HepG2 (cell line): Measurements from ENCODE around the gene NENF. TPM values are rescaled to one million over a fixed set of nuclear protein-coding genes. Genes with fewer than 3 reads are reported as not detected.

Experiments
- ATAC-seq: fragments of 200-7000 bp; cut with Tn5 transposase; 3 replicates; pipeline ENCODE4 v1.9.1; 2020; ENCODE audit warnings: mild to moderate bottlenecking, moderate library complexity
- BruUV-seq: library from RNA; stranded (reverse); fragments of 400-500 nt; replicated peaks from 2 replicates; lab custom pipeline; 2021; lab: Mats Ljungman, UMichigan
- CTCF ChIA-PET: fragments of 300-600 bp; formaldehyde crosslinking; extraction: SDS; loops from one replicate; lab custom pipeline; 2021; ENCODE audit warnings: low total read pairs, inconsistent platforms, low intra/inter-chr PET ratio; lab: Yijun Ruan, JAX
- POLR2A ChIA-PET: fragments of 350-600 bp; sonication (Branson Sonifier 250); formaldehyde crosslinking; loops from one replicate; lab custom pipeline; 2020; ENCODE audit warnings: antibody characterized with exemption, inconsistent platforms; lab: Yijun Ruan, JAX
- DNase-seq: peaks from one replicate; pipeline ENCODE4 v3.0.0-alpha.2; 2015; ENCODE audit warnings: low spot score
- FAIRE-seq: peaks from 3 replicates; lab custom pipeline; 2011; peaks lifted over from hg19 to GRCh38; lab: Jason Lieb, UNC
- H2AFZ ChIP-seq: one replicate; pipeline ENCODE4 v1.6.1; 2011; ENCODE audit warnings: low read length, inconsistent platforms
- H3K27ac ChIP-seq: fragments of 300-600 bp; 3 replicates; pipeline ENCODE4 v1.8.0; 2011; ENCODE audit warnings: mixed run types, mild to moderate bottlenecking, mixed read lengths, low read length, inconsistent platforms; ENCODE audit not compliant: insufficient read depth; ENCODE audit errors: extremely low read length
- H3K27me3 ChIP-seq, 2 experiments: fragments of 200-600 bp in 1 of 2; 2 replicates in 1 of 2; 3 replicates in 1 of 2; pipeline versions ENCODE4 v1.6.0 to v1.8.0; 2011; ENCODE audit warnings: low read length in 2 of 2, mild to moderate bottlenecking in 2 of 2, moderate library complexity in 2 of 2, inconsistent platforms in 1 of 2; ENCODE audit not compliant: insufficient read depth in 2 of 2, control insufficient read depth in 1 of 2
- H3K36me3 ChIP-seq, 2 experiments: fragments of 200-600 bp in 1 of 2; replicated peaks in 1 of 2; 2 replicates in 1 of 2; 3 replicates in 1 of 2; pipeline versions ENCODE4 v1.5.1 to v1.8.0; 2011; ENCODE audit warnings: low read length in 2 of 2, inconsistent platforms in 1 of 2; ENCODE audit not compliant: insufficient read depth in 2 of 2, control insufficient read depth in 1 of 2
- H3K4me1 ChIP-seq: 2 replicates; pipeline ENCODE4 v1.5.1; 2012; ENCODE audit warnings: low read length, inconsistent platforms; ENCODE audit not compliant: insufficient read depth
- H3K4me2 ChIP-seq: 2 replicates; pipeline ENCODE4 v1.6.0; 2011; ENCODE audit warnings: low read depth, low read length, inconsistent platforms
- H3K4me3 ChIP-seq, 3 experiments: fragments of 200-600 bp in 1 of 3; sonication (generic), shearing (Covaris generic) in 1 of 3; replicated peaks in 1 of 3; 2 replicates each; pipeline ENCODE4 v1.5.1; 2011 to 2016; ENCODE audit warnings: low read length in 3 of 3, inconsistent platforms in 2 of 3, low read depth in 2 of 3, mild to moderate bottlenecking in 2 of 3, control low read depth in 1 of 3, mixed read lengths in 1 of 3; ENCODE audit not compliant: insufficient read depth in 1 of 3
- H3K79me2 ChIP-seq: one replicate; pipeline ENCODE4 v1.6.1; 2011; ENCODE audit warnings: low read length, inconsistent platforms; ENCODE audit not compliant: insufficient read depth
- H3K9ac ChIP-seq: 2 replicates; pipeline ENCODE4 v1.6.0; 2011; ENCODE audit warnings: mild to moderate bottlenecking, low read depth, low read length, inconsistent platforms; ENCODE audit not compliant: insufficient read depth
- H3K9me3 ChIP-seq: 2 replicates; pipeline ENCODE4 v1.5.1; 2012; ENCODE audit warnings: mild to moderate bottlenecking, low read length
- H4K20me1 ChIP-seq: 2 replicates; pipeline ENCODE4 v1.6.0; 2011; ENCODE audit warnings: inconsistent platforms, mild to moderate bottlenecking, low read length, moderate library complexity; ENCODE audit not compliant: insufficient read depth
- ATM ChIP-seq: fragments of 450-650 bp; IDR thresholded peaks from 2 replicates; pipeline ENCODE4 v1.7.1; 2017; ENCODE audit warnings: mild to moderate bottlenecking, borderline replicate concordance
- KDM1A ChIP-seq: IDR thresholded peaks from 2 replicates; pipeline ENCODE4 v1.6.1; 2016; ENCODE audit warnings: missing compliant biosample characterization
- RBM39 ChIP-seq: fragments of 200-400 bp; formaldehyde crosslinking; IDR thresholded peaks from one replicate; pipeline ENCODE4 v1.6.1; 2018; ENCODE audit warnings: antibody characterized with exemption, mild to moderate bottlenecking, low read depth, low read length; ENCODE audit not compliant: poor library complexity, severe bottlenecking
- SP2 ChIP-seq: sonication (generic); formaldehyde crosslinking; IDR thresholded peaks from 2 replicates; pipeline ENCODE4 v1.5.1; 2020; ENCODE audit warnings: mild to moderate bottlenecking, missing genetic modification reagents
- WGBS: methylation state at CpG from one replicate; pipeline ENCODE4 v1.1.6; 2017; ENCODE audit warnings: low lambda C conversion rate; 5-methylcytosine and 5-hydroxymethylcytosine counted together
- in situ Hi-C: cut with HindIII; loops from 2 replicates; pipeline ENCODE4 v1.10.0; 2017; ENCODE audit warnings: low pct_unique_long_range_greater_than_20kb; ENCODE audit not compliant: extremely low pct_ligation_motif_present
- intact Hi-C: fragments of 100-400 bp; cut with micrococcal nuclease; formaldehyde crosslinking; loops from one replicate; pipeline ENCODE4 v1.10.0; 2022; ENCODE audit not compliant: unreplicated experiment
- polyA plus RNA-seq, 8 experiments: library from polyadenylated mRNA; depleted of rRNA in 3 of 8; stranded (reverse) in 7 of 8; unstranded in 1 of 8; fragments of >200 nt; fragmentation: Illumina TruSeq in 4 of 8; extraction: Trizol in 4 of 8; gene quantifications; 2 replicates each; pipeline versions ENCODE4 v1.2.1 to v1.2.3, GENCODE V29; 2011 to 2016; ENCODE audit warnings: low read depth in 4 of 8, missing spikeins in 1 of 8, mixed read lengths in 1 of 8; ENCODE audit not compliant: insufficient read depth in 1 of 8
- total RNA-seq, 5 experiments: library from RNA; depleted of rRNA; stranded (reverse); fragments of >200 nt; fragmentation: Illumina TruSeq; extraction: Trizol; gene quantifications; 2 replicates each; pipeline ENCODE4 v1.2.3, GENCODE V29; 2016; ENCODE audit warnings: low read depth in 1 of 5
- TF ChIP-seq, protein P1 (sequence below): sonication (generic); formaldehyde crosslinking; IDR thresholded peaks from 2 replicates; pipeline ENCODE4 v1.9.0; 2021; ENCODE audit warnings: missing genetic modification reagents, mild to moderate bottlenecking, borderline replicate concordance
- TF ChIP-seq, protein P2 (sequence below): sonication (generic); formaldehyde crosslinking; IDR thresholded peaks from 2 replicates; pipeline ENCODE4 v1.4.0; 2020; ENCODE audit warnings: mild to moderate bottlenecking, low read depth, missing genetic modification reagents
- TF ChIP-seq, protein P3 (sequence below): sonication (generic); formaldehyde crosslinking; IDR thresholded peaks from 2 replicates; pipeline ENCODE4 v1.4.0; 2020; ENCODE audit warnings: missing genetic modification reagents

Gene NENF
- total and polyA plus RNA-seq, 2 of the 13 experiments (the other 11 are each of a cell fraction or from before 2014, with no cell fraction given) = 31.7 to 40.4 TPM

DNA sequence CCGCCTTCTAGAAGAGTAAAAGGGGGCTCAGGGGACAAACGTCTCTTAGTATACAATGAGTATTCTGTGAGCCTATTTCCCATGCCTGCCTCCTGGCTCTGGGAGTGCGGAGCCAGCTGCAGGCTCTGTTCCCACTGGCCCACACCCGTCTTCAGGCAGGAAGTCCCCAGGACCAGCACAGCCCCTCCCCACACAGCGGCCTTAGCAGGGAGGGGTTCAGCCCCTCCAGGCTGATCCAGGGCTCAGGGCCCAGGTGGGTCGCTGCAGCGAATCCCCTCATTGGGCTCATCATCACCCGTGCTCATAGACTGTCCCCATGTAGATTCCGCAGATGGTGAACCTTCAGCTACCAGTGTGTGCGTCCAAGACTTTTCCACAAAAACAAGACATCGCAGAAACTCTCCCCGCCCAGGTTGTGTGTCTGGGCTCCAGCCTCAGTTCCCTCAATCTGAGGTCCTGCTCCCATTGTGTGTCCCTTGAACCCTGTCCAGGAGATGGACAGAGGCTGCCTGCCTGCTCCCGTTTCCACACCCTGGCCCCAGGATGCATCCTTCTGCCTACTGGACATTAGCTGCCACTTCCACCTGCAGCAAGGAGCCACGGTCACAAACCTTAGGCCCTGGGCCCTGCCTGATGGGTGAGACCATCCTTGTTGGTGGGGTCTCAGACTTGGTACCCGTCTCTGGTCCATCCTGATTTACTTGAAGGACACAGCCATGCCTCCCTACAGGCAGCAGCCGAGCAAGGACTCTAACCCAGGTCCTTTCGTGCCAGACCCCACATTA, 39.4 kb downstream of the NENF start:
- Histone ChIP-seq H3K36me3 (no peaks in the 10 kb centered on the region), H2AFZ (no peak overlapping the region), H3K4me1 (peaks cover 9% of the 10 kb centered on the region; the same call in 1 of the 2 replicates), H3K27me3 (peaks cover 0 to 3% of the 10 kb centered on the region in 2 experiments; a peak in 3 of 5 replicates)
- POLR2A ChIA-PET = no interaction called here
- TF ChIP-seq, protein P1, sequence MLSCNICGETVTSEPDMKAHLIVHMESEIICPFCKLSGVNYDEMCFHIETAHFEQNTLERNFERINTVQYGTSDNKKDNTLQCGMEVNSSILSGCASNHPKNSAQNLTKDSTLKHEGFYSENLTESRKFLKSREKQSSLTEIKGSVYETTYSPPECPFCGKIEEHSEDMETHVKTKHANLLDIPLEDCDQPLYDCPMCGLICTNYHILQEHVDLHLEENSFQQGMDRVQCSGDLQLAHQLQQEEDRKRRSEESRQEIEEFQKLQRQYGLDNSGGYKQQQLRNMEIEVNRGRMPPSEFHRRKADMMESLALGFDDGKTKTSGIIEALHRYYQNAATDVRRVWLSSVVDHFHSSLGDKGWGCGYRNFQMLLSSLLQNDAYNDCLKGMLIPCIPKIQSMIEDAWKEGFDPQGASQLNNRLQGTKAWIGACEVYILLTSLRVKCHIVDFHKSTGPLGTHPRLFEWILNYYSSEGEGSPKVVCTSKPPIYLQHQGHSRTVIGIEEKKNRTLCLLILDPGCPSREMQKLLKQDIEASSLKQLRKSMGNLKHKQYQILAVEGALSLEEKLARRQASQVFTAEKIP (CRISPR knock-in tag) = no peak
- TF ChIP-seq, protein P2, sequence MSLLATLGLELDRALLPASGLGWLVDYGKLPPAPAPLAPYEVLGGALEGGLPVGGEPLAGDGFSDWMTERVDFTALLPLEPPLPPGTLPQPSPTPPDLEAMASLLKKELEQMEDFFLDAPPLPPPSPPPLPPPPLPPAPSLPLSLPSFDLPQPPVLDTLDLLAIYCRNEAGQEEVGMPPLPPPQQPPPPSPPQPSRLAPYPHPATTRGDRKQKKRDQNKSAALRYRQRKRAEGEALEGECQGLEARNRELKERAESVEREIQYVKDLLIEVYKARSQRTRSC (CRISPR knock-in tag) = no peak
- TF ChIP-seq, protein P3, sequence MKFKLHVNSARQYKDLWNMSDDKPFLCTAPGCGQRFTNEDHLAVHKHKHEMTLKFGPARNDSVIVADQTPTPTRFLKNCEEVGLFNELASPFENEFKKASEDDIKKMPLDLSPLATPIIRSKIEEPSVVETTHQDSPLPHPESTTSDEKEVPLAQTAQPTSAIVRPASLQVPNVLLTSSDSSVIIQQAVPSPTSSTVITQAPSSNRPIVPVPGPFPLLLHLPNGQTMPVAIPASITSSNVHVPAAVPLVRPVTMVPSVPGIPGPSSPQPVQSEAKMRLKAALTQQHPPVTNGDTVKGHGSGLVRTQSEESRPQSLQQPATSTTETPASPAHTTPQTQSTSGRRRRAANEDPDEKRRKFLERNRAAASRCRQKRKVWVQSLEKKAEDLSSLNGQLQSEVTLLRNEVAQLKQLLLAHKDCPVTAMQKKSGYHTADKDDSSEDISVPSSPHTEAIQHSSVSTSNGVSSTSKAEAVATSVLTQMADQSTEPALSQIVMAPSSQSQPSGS (CRISPR knock-in tag) = no peak
- TF ChIP-seq KDM1A (CRISPR knock-in tag) = no peak
- TF ChIP-seq SP2 (CRISPR knock-in tag) = no peak
- TF ChIP-seq ATM = no peak
- TF ChIP-seq RBM39 = no peak
- TF ChIP-seq, all 625 proteins: peak for 0
- 45% methylated on average over 15 of the region's 17 CpGs for WGBS
- no peak for DNase-seq
- CTCF ChIA-PET = no interaction called here
- Histone ChIP-seq H3K9ac (no peak overlapping the region), H3K4me2 (no peak overlapping the region), H3K79me2 (no peaks in the 10 kb centered on the region), H3K9me3 (no peaks in the 10 kb centered on the region), H3K4me3 (no peak overlapping the region), H4K20me1 (no peaks in the 10 kb centered on the region), H3K27ac (no peak overlapping the region)
- ATAC-seq = no peak
- intact Hi-C loops = loop anchor here (10.0 kb wide), 1 partner anchor 313 kb away; no protein-coding TSS in a partner anchor
- in situ Hi-C loops = loop anchor here (10.0 kb wide), 1 partner anchor 153 kb away; a partner anchor contains a TSS
- FAIRE-seq = no peak
- BruUV-seq = no TSS peak
